CD4-positive, alpha-beta T cell treated with Interleukin-1 beta for 1 hour (primary cell): ENCODE measurements around the gene TEAD2.
"Not testable (repeated sequence)": the region's sequence is repeated elsewhere in the genome, so short reads cannot be mapped to it uniquely, and the experiment has no call there.

Source experiments
- DNase-seq, 2 donors: peaks; one replicate each; pipeline ENCODE4 v3.0.0-alpha.2; 2020 to 2022

TEAD2 gene

GRCh38 chr19:49383599-49383998, 21.4 kb upstream of the TEAD2 start:
- no peak for DNase-seq

GRCh38 chr19:49382639-49383038, 20.4 kb upstream of the TEAD2 start:
- DNase-seq = no peak

GRCh38 chr19:49380391-49380790, 18.2 kb upstream of the TEAD2 start:
- no peak for DNase-seq

- no peak for DNase-seq
Measured at GRCh38 chr19:49378512-49378911, 16.3 kb upstream of the TEAD2 start.

GRCh38 chr19:49374665-49375434, 12.6 kb upstream of the TEAD2 start:
- no peak for DNase-seq

- not testable (repeated sequence) for DNase-seq
Measured at GRCh38 chr19:49373174-49373573, 11.0 kb upstream of the TEAD2 start.

GRCh38 chr19:49371184-49371583, 9.0 kb upstream of the TEAD2 start:
- DNase-seq = no peak

GRCh38 chr19:49368711-49369358, 6.6 kb upstream of the TEAD2 start:
- DNase-seq = no peak

GRCh38 chr19:49366110-49366509, 3.9 kb upstream of the TEAD2 start:
- no peak for DNase-seq

- no peak for DNase-seq
Measured at GRCh38 chr19:49364083-49364737, 2.0 kb upstream of the TEAD2 start.

GRCh38 chr19:49363268-49364082, 1.3 kb upstream of the TEAD2 start, which contains the start of gene DKKL1:
Gene DKKL1 (plus strand): TSS chr19:49363877. CDS start chr19:49363999, 122 bp downstream.
- DNase-seq = peak; percentile 73 to 88

- peak in 1 of 2 donors; percentile 13 for DNase-seq
Measured at GRCh38 chr19:49362929-49363267, 682 bp upstream of the TEAD2 start.

- DNase-seq = peak; percentile 10 to 37
Measured at GRCh38 chr19:49361438-49362047, 673 bp downstream of the TEAD2 start.

GRCh38 chr19:49359851-49360820, 2.1 kb downstream of the TEAD2 start:
- no peak for DNase-seq

- DNase-seq = no peak
Measured at GRCh38 chr19:49357186-49357585, 5.0 kb downstream of the TEAD2 start.

- no peak for DNase-seq
Measured at GRCh38 chr19:49356382-49356781, 5.8 kb downstream of the TEAD2 start.

GRCh38 chr19:49355909-49356353, 6.3 kb downstream of the TEAD2 start:
- no peak for DNase-seq

GRCh38 chr19:49349567-49349966, 12.6 kb downstream of the TEAD2 start:
- DNase-seq = no peak

GRCh38 chr19:49348305-49349189, 13.7 kb downstream of the TEAD2 start:
- no peak for DNase-seq

- peak; percentile 20 to 33 for DNase-seq
Measured at GRCh38 chr19:49347835-49348234, 14.4 kb downstream of the TEAD2 start.
